Measurements from ENCODE around the gene KIAA1958.

The KIAA1958 gene

DNA sequence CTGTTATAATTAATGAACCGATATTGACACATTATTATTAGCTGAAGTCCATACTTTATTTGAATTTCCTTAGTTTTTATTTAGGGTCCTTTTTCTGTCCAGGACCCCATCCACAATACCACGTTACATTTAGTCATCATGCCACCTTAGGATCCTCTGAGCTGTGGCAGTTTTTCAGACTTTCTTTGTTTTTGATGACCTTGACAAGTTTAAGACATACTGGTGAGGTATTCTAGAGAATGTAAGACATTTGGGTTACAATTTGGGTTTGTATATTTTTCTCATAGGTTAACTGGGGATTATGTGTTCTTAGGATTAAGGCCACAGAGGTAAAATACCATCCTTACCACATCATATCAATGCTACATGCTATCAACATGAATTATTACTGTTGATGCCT lies 42.7 kb downstream of the KIAA1958 start:
- Histone ChIP-seq H3K4me1 (ENCODE audit: control insufficient read depth, insufficient read depth, low read length) (peaks cover 6% of the 10 kb centered on the region; the same call in 1 of the 2 replicates), H3K4me3 (ENCODE audit: low read depth, low read length) (no peak overlapping the region), H3K9ac (ENCODE audit: low read depth, low read length) (no peak overlapping the region), H3K27me3 (ENCODE audit: control insufficient read depth, insufficient read depth, low read length) (no peaks in the 10 kb centered on the region), H3K9me3 (ENCODE audit: control insufficient read depth, insufficient read depth, low read length) (no peaks in the 10 kb centered on the region), H3K36me3 (ENCODE audit: control insufficient read depth, insufficient read depth, low read length) (no peaks in the 10 kb centered on the region), H3K27ac (ENCODE audit: low read depth, low read length) (no peak overlapping the region)

DNA sequence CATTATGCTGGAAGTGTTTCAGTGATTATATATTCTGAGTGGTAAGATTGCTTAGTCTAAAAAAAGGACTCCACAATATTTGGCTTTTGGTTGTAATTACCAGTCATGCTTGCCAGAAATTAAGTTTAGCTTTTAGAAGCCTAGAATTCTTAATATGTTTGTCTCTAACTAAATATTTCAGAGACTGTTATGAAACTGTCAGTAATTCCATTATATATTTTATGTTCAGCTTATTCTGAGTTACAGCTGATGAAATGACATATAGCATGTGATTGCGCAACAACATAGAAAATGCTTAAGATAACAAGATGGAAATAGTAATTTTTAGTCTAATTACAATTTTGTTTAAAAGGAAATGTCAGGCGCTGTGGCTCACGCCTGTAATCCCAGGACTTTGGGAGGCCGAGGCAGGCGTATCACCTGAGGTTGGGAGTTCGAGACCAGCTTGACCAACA lies 44.2 kb downstream of the KIAA1958 start:
- H3K27ac ChIP-seq (ENCODE audit: low read depth, low read length): no peak overlapping the region
- H3K36me3 ChIP-seq (ENCODE audit: control insufficient read depth, insufficient read depth, low read length): no peaks in the 10 kb centered on the region
- H3K4me1 ChIP-seq (ENCODE audit: control insufficient read depth, insufficient read depth, low read length): peaks cover 6% of the 10 kb centered on the region; the same call in 1 of the 2 replicates
- H3K4me3 ChIP-seq (ENCODE audit: low read depth, low read length): no peak overlapping the region
- H3K27me3 ChIP-seq (ENCODE audit: control insufficient read depth, insufficient read depth, low read length): no peaks in the 10 kb centered on the region
- H3K9ac ChIP-seq (ENCODE audit: low read depth, low read length): no peak overlapping the region
- H3K9me3 ChIP-seq (ENCODE audit: control insufficient read depth, insufficient read depth, low read length): no peaks in the 10 kb centered on the region

- no peak overlapping the region for H3K4me3 ChIP-seq (ENCODE audit: low read depth, low read length)
- no peaks in the 10 kb centered on the region for H3K27me3 ChIP-seq (ENCODE audit: control insufficient read depth, insufficient read depth, low read length)
- H3K36me3 ChIP-seq (ENCODE audit: control insufficient read depth, insufficient read depth, low read length): no peaks in the 10 kb centered on the region
- no peaks in the 10 kb centered on the region for H3K9me3 ChIP-seq (ENCODE audit: control insufficient read depth, insufficient read depth, low read length)
- H3K27ac ChIP-seq (ENCODE audit: low read depth, low read length): no peak overlapping the region
- no peak overlapping the region; the same call in 1 of the 2 replicates for H3K9ac ChIP-seq (ENCODE audit: low read depth, low read length)
- H3K4me1 ChIP-seq (ENCODE audit: control insufficient read depth, insufficient read depth, low read length): peaks cover 6% of the 10 kb centered on the region; the same call in 1 of the 2 replicates
These were observed 45.1 kb downstream of the KIAA1958 start for GRCh38 chr9:112531666-112532282.

DNA sequence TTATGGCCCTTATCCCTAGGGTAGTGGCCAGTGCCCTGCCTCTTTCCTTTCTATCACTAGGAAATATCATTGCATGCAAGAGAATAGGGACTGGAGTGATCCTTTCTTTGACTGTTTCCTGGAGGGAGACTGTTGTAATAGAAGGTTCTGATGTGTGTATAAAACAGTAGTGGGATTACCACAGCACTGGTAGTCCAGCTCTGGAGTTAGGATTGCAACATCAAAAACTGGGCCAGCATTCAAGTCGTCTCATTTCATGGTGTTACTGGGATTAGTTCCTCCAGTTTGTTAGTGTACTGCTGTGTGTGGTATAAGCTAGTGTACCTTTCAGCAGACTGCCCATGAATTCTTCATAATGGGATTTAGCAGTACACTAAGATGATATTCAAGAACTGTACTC lies 45.8 kb downstream of the KIAA1958 start:
- Histone ChIP-seq H3K36me3 (ENCODE audit: control insufficient read depth, insufficient read depth, low read length) (no peaks in the 10 kb centered on the region), H3K27ac (ENCODE audit: low read depth, low read length) (no peak overlapping the region), H3K27me3 (ENCODE audit: control insufficient read depth, insufficient read depth, low read length) (no peaks in the 10 kb centered on the region), H3K9me3 (ENCODE audit: control insufficient read depth, insufficient read depth, low read length) (no peaks in the 10 kb centered on the region), H3K4me3 (ENCODE audit: low read depth, low read length) (no peak overlapping the region), H3K9ac (ENCODE audit: low read depth, low read length) (no peak overlapping the region), H3K4me1 (ENCODE audit: control insufficient read depth, insufficient read depth, low read length) (peaks cover 6% of the 10 kb centered on the region; the same call in 1 of the 2 replicates)

DNA sequence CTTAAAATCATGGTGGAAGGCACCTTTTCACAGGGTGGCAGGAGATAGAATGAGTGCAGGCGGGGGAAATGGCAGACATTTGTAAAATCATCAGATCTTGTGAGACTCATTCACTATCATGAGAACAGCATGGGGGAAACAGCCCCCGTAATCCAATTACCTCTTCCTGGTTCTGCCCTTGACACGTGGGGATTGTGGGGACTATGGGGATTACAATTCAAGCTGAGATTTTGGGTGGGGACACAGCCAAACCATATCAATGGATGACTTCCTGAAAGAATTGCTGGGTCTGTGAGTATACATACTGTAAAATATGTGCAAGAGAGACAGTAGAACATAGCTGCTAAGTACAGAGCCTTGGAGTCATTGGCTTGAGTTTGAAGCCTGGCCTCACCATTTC lies 47.0 kb downstream of the KIAA1958 start:
- Histone ChIP-seq H3K4me1 (ENCODE audit: control insufficient read depth, insufficient read depth, low read length) (peaks cover 6% of the 10 kb centered on the region; the same call in 1 of the 2 replicates), H3K27ac (ENCODE audit: low read depth, low read length) (no peak overlapping the region), H3K27me3 (ENCODE audit: control insufficient read depth, insufficient read depth, low read length) (no peaks in the 10 kb centered on the region), H3K9ac (ENCODE audit: low read depth, low read length) (no peak overlapping the region), H3K4me3 (ENCODE audit: low read depth, low read length) (no peak overlapping the region), H3K36me3 (ENCODE audit: control insufficient read depth, insufficient read depth, low read length) (no peaks in the 10 kb centered on the region), H3K9me3 (ENCODE audit: control insufficient read depth, insufficient read depth, low read length) (no peaks in the 10 kb centered on the region)

DNA sequence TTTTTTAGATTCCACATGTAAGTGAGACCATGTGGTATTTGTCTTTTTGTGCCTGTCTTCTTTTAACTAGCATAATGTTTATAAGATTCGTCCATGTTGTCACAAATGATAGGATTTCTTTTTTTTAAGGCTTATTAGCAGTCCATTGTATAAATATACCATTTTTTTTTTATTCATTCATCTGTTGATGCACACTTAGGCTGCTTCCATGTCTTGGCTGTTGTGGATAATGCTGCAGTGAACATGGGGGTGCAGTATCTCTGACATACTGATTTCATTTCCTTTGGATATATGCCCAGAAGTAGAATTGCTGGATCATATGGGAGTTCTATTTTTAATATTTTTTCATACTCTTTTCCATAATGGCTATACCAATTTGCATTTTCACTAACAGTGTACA lies 48.7 kb downstream of the KIAA1958 start:
- Histone ChIP-seq H3K4me3 (ENCODE audit: low read depth, low read length) (no peak overlapping the region), H3K36me3 (ENCODE audit: control insufficient read depth, insufficient read depth, low read length) (no peaks in the 10 kb centered on the region), H3K4me1 (ENCODE audit: control insufficient read depth, insufficient read depth, low read length) (peaks cover 6% of the 10 kb centered on the region; the same call in 1 of the 2 replicates), H3K9ac (ENCODE audit: low read depth, low read length) (no peak overlapping the region), H3K27ac (ENCODE audit: low read depth, low read length) (no peak overlapping the region), H3K27me3 (ENCODE audit: control insufficient read depth, insufficient read depth, low read length) (no peaks in the 10 kb centered on the region), H3K9me3 (ENCODE audit: control insufficient read depth, insufficient read depth, low read length) (no peaks in the 10 kb centered on the region)

GRCh38 chr9:112535811-112536210 lies 49.2 kb downstream of the KIAA1958 start:
- Histone ChIP-seq H3K27ac (ENCODE audit: low read depth, low read length) (peak overlapping the region; percentile 15), H3K4me3 (ENCODE audit: low read depth, low read length) (no peak overlapping the region), H3K9ac (ENCODE audit: low read depth, low read length) (no peak overlapping the region), H3K36me3 (ENCODE audit: control insufficient read depth, insufficient read depth, low read length) (no peaks in the 10 kb centered on the region), H3K4me1 (ENCODE audit: control insufficient read depth, insufficient read depth, low read length) (peaks cover 6% of the 10 kb centered on the region; the same call in 1 of the 2 replicates), H3K27me3 (ENCODE audit: control insufficient read depth, insufficient read depth, low read length) (no peaks in the 10 kb centered on the region), H3K9me3 (ENCODE audit: control insufficient read depth, insufficient read depth, low read length) (no peaks in the 10 kb centered on the region)

DNA sequence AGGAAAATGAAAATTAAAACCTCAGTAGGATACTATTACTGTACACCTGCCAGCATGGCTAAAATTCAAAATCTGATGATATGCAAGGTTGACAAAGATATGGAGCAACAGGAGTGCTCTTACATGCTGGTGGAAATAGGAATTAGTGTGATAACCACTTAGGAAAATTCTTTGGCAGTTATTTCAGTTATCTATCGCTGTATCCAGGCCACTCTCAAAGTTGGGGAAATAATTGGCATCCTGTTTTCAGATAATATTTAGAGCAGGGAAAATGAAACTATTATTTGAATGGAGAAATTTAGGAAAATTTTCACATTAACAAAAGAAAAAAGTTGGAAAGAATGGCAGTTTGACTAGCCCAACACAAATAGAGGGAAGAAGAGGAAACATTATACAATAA lies 50.9 kb downstream of the KIAA1958 start:
- H3K4me3 ChIP-seq (ENCODE audit: low read depth, low read length): no peak overlapping the region

GRCh38 chr9:112540800-112541199 lies 54.2 kb downstream of the KIAA1958 start:
- peaks cover 17% of the 10 kb centered on the region for H3K4me1 ChIP-seq (ENCODE audit: control insufficient read depth, insufficient read depth, low read length)
- H3K36me3 ChIP-seq (ENCODE audit: control insufficient read depth, insufficient read depth, low read length): no peaks in the 10 kb centered on the region
- no peak overlapping the region for H3K4me3 ChIP-seq (ENCODE audit: low read depth, low read length)
- H3K9ac ChIP-seq (ENCODE audit: low read depth, low read length): no peak overlapping the region
- H3K27ac ChIP-seq (ENCODE audit: low read depth, low read length): no peak overlapping the region
- no peaks in the 10 kb centered on the region for H3K9me3 ChIP-seq (ENCODE audit: control insufficient read depth, insufficient read depth, low read length)
- H3K27me3 ChIP-seq (ENCODE audit: control insufficient read depth, insufficient read depth, low read length): no peaks in the 10 kb centered on the region

More for the DNA sequence above, 50.9 kb downstream of the KIAA1958 start:
- Histone ChIP-seq H3K4me1 (ENCODE audit: control insufficient read depth, insufficient read depth, low read length) (peaks cover 3% of the 10 kb centered on the region; the same call in 1 of the 2 replicates), H3K9me3 (ENCODE audit: control insufficient read depth, insufficient read depth, low read length) (no peaks in the 10 kb centered on the region), H3K9ac (ENCODE audit: low read depth, low read length) (no peak overlapping the region), H3K27ac (ENCODE audit: low read depth, low read length) (no peak overlapping the region), H3K36me3 (ENCODE audit: control insufficient read depth, insufficient read depth, low read length) (no peaks in the 10 kb centered on the region), H3K27me3 (ENCODE audit: control insufficient read depth, insufficient read depth, low read length) (no peaks in the 10 kb centered on the region)

DNA sequence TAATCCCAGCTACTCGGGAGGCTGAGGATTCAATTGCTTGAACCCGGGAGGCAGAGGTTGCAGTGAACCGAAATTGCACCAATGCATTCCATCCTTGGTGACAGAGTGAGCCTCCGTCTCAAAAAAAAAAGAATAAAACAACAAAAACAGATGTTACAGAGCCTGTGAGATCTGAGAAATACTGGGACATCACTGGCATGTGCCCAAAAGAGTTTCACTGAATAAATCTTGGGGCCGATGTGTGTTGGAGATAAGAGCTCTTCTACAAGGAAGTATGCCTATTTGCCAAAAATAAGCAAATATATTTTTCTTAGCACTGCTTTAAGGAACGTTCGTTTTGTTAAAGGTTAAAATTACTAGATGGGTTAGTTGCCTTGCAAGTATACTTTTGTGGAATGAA lies 55.1 kb downstream of the KIAA1958 start:
- Histone ChIP-seq H3K4me1 (ENCODE audit: control insufficient read depth, insufficient read depth, low read length) (peaks cover 25% of the 10 kb centered on the region), H3K4me3 (ENCODE audit: low read depth, low read length) (no peak overlapping the region), H3K27ac (ENCODE audit: low read depth, low read length) (no peak overlapping the region)

GRCh38 chr9:112542593-112543292 lies 56.1 kb downstream of the KIAA1958 start:
- H3K27ac ChIP-seq (ENCODE audit: low read depth, low read length): no peak overlapping the region

More for the DNA sequence above, 55.1 kb downstream of the KIAA1958 start:
- H3K27me3 ChIP-seq (ENCODE audit: control insufficient read depth, insufficient read depth, low read length): no peaks in the 10 kb centered on the region
- H3K9ac ChIP-seq (ENCODE audit: low read depth, low read length): no peak overlapping the region
- no peaks in the 10 kb centered on the region for H3K36me3 ChIP-seq (ENCODE audit: control insufficient read depth, insufficient read depth, low read length)
- H3K9me3 ChIP-seq (ENCODE audit: control insufficient read depth, insufficient read depth, low read length): peaks cover 8% of the 10 kb centered on the region

More at GRCh38 chr9:112542593-112543292, 56.1 kb downstream of the KIAA1958 start:
- no peak overlapping the region for H3K9ac ChIP-seq (ENCODE audit: low read depth, low read length)
- no peaks in the 10 kb centered on the region for H3K36me3 ChIP-seq (ENCODE audit: control insufficient read depth, insufficient read depth, low read length)
- peaks cover 27% of the 10 kb centered on the region for H3K4me1 ChIP-seq (ENCODE audit: control insufficient read depth, insufficient read depth, low read length)
- no peak overlapping the region for H3K4me3 ChIP-seq (ENCODE audit: low read depth, low read length)
- H3K9me3 ChIP-seq (ENCODE audit: control insufficient read depth, insufficient read depth, low read length): peaks cover 8% of the 10 kb centered on the region
- no peaks in the 10 kb centered on the region for H3K27me3 ChIP-seq (ENCODE audit: control insufficient read depth, insufficient read depth, low read length)
